HG03097 (cell line): ENCODE measurements around the gene RERE.

ENCODE experiments used
- ATAC-seq: cut with Tn5 transposase; IDR thresholded peaks from one replicate; pipeline ENCODE4 v1.9.1; 2021; ENCODE audit not compliant: unreplicated experiment, low FRiP score

The RERE gene

GRCh38 chr1:8362701-8363101 lies 454.7 kb downstream of the RERE start:
- no peak for ATAC-seq

GRCh38 chr1:8361198-8361849 lies 456.1 kb downstream of the RERE start:
- ATAC-seq: no peak

- no peak for ATAC-seq
Observed at GRCh38 chr1:8360493-8361197, 456.8 kb downstream of the RERE start.

GRCh38 chr1:8359617-8360481 lies 457.6 kb downstream of the RERE start:
- ATAC-seq: no peak

- no peak for ATAC-seq
Observed at GRCh38 chr1:8358897-8359616, 458.4 kb downstream of the RERE start.

- no peak for ATAC-seq
Observed at GRCh38 chr1:8358241-8358896, 459.1 kb downstream of the RERE start.

GRCh38 chr1:8357329-8358101 lies 459.9 kb downstream of the RERE start:
- no peak for ATAC-seq

- no peak for ATAC-seq
Observed at GRCh38 chr1:8356256-8357209, 460.9 kb downstream of the RERE start.

GRCh38 chr1:8355439-8356255 lies 461.8 kb downstream of the RERE start:
- no peak for ATAC-seq

GRCh38 chr1:8354038-8354437 lies 463.4 kb downstream of the RERE start:
- no peak for ATAC-seq

- ATAC-seq: no peak
Observed at GRCh38 chr1:8352886-8353785, 464.3 kb downstream of the RERE start.

- ATAC-seq: no peak
Observed at GRCh38 chr1:8352471-8352845, 465.0 kb downstream of the RERE start.

- no peak for ATAC-seq
Observed at GRCh38 chr1:8351693-8352470, 465.6 kb downstream of the RERE start.

- no peak for ATAC-seq
Observed at GRCh38 chr1:8350914-8351684, 466.3 kb downstream of the RERE start.

GRCh38 chr1:8349961-8350360 lies 467.5 kb downstream of the RERE start:
- ATAC-seq: no peak
